GM19463 (cell line): ENCODE results near the gene SLX9.
"Not testable (repeated sequence)": the region's sequence is repeated elsewhere in the genome, so short reads cannot be mapped to it uniquely, and the experiment has no call there.

Experiments
- ATAC-seq: cut with Tn5 transposase; IDR thresholded peaks from one replicate; pipeline ENCODE4 v1.9.1; 2021; ENCODE audit warnings: mild to moderate bottlenecking, moderate library complexity; ENCODE audit not compliant: unreplicated experiment

The SLX9 gene

DNA sequence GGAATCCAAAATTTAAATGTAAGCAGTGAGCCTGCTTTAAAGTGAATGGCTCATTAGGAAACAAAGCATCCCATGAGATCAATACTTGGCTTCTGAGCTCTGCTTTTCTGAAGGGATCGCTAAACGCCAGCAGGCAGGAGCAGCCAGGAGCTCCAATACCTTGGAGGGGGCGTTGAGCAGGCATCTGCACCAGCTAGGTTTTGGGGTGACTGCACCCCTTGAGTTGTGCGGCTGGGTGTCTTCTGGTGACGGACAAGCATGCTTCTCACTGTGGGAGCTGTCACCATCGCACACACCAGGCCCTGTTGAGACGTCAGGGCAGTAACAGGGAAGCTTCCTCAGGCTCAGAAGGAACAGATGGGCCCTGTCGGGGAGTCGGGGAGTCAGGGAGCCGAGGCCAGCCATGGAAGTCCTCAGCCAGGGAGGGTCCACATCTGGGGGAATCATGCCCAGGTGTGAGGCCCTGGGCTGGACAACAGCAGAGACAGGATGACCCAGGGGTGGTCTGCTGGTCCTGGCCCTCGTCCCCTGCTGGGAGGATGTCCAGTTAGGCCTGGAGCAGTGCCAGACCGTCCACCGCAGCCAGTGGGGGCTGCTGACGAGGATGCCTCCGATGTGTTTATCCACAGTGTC lies 76.7 kb downstream of the SLX9 start:
- no peak for ATAC-seq

DNA sequence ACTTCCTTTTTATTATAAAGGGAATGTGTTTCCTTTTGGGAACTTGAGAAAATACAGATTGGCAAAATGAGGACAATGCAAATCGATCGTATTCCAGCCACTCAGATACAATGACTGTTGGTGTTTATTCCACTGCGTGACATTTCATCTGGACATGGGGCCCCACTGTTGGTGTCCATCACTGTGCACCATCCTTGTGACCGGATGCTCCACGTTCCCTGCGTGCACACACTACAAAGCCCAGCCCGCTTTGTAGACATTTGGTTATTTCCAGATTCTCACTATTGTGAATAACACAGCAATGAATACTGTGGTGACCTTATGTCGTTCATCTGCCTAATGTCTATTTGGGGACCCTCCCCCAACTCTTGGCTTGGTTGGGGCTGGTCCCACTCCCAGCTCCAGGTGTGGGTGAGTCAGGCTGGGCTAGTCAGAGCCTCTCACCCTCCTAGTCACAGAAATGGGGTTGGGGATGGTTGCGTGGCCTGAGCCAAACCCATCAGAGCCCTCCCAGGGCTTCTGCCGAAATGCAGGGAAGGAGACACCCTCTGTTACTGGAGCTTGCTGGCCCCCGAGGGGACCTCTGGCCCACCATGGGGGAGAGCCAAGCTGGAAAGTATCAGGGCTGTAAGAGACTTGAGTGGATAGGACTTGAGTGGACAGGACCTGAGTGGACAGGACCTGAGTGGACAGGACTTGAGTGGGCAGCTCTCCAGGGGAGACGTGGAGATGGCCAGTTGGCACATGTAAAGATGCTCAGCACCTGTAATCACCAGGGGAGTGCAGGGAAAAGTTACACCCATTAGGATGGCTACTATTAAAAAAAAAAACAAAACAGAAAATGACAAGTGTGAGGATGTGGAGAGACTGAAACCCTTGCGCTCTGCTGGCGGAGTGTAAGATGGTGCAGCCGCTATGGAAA lies 77.5 kb downstream of the SLX9 start:
- ATAC-seq = no peak

DNA sequence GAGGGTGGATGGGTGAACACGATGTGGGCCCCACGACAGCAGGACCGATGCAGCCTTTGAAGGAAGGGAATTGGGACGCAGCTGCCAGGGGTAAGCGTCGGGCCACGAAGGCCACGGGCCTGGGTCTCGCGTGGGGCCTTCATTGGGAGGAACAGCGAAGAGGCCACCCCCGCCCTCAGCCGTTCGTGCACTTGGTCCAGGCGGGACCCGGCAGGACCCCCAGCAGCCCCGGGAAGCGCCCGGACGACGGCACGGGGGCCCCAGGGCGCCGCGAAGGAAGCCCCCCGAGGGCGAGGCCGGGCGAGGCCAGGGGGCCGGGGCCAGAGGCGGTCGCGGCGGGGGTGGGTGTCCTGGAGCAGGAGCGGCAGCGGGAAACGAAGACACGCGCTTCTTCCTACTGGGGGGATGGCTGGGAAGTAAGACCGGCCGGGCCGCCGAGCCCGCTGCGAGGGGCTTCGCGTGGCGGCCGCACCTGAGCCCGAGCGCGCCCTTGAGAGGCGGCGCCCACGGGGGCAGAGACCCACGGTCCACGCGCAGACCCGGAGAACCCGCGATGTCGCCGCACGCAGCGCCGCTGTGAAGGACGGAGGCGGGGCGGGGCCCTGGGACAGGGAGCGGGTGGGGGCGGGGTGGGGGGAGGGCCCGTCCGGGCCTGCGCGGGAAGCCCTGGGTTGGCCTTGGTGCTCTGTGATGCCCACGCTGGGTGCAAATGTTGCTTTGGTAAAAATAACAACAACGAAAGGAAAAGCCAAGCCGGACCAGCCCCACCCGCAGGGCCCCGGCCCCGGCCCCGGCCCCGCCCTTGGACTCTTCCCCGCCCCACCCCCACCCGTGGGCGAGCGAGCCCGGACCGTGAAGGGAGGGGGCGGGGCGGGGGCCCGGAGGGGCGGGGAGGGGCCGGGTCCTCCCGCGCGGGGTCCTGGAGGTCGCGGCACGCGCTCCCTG lies 78.6 kb downstream of the SLX9 start:
- no peak for ATAC-seq

DNA sequence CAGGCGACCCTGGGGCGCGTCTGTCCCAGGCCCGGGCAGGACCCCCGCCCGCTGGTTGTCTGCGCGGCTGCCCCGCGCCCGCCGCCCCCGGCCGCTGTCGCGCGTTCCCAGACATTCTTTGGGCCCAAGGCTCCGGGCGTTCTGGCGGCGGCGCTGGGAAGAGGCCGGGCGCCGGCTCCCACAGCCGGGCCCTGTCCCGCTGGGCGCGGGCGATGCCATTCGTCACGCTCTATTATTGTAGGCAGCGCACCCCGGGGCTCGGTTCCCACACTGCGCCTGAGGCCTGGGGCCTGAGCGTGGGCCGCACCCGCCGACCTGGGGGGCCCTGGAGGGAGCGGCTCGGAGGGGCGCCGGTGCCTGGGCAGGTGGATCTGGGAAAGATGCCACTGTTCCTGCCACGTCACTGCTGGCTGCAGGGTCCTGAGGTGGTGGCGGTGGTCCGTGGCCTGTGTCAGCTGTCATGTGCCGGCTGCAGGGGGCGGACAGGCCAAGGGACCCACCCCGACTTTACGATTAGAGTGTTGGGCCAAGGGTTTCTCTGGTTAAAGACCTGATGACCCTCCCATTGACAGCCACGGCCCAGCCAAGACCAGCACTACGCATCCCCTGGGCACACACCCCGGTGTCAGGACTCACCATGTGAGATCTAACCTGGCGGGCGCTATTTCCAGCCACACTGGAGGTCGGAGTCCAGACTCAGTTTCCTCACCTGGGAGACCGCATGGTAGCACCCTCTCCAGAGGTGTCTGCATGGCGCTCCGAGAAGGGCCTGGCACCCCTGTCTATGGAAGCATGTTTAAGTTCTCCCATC lies 79.5 kb downstream of the SLX9 start:
- ATAC-seq = no peak

DNA sequence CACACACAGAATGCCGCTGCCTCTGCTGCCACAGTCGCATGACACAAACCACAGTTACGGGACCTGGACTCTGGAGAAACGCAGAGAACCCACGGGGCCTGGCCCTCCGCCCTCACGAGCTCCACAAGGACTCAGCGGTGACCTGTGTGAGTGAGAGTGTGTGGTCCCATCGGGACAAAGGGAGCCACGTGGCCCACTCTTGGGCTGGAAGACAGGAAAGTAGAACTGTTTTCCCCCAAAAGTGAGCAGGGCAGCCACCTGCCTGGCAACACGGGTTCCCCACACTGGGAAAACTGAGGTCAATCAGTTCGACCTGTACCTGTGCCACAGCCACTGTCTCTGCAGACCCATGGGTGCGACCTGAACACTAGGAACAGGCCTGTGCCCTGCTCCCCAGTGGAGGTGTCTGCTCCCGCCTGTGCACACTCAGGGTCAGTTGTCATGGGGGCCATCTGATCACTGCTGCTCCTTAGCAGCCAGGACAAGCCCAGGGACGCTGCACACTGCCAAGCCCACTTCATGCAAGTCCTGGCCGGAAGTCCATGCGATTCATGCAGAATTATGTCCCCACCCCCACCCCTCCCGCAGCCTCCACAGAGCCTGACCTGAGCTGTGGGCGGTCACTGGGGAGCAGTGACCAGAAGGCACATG lies 80.2 kb downstream of the SLX9 start:
- ATAC-seq = no peak

DNA sequence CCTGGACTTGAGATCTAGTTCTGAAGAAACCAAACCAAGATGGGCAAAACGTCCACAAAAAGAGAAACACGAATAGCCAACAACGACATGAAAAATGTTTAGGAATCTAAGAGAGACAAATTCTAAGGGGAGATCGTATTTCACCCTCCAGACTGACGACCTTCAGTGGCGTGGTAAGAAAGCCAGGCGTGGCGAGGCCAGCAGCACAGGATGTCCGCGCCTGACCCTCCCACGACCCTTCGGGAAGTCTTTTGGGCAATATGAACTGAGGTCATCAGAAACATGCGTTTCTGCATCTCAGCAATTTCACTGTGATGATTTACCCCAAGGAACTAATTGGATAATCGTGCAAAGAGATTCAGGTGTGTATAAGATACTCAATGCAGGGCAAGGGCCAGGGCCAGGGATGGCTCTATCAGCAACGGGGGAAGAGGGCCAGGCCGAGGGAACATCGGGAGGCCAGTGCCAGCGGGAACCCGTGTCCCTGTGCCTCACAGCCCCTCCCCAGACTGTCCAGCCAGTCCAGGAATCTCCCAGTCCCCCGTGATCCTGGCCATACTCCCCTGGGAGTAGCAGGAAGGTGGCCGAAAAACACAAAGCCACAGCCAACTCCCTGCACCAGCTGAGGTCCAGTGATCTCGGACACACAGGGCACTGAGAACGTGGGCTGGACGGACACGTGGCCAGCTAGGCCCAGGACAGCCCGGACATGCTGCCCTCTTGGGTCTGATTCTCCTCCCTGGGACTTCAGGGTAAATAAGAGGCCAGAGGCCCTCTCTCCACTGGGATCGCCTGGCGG lies 81.0 kb downstream of the SLX9 start:
- ATAC-seq = no peak

DNA sequence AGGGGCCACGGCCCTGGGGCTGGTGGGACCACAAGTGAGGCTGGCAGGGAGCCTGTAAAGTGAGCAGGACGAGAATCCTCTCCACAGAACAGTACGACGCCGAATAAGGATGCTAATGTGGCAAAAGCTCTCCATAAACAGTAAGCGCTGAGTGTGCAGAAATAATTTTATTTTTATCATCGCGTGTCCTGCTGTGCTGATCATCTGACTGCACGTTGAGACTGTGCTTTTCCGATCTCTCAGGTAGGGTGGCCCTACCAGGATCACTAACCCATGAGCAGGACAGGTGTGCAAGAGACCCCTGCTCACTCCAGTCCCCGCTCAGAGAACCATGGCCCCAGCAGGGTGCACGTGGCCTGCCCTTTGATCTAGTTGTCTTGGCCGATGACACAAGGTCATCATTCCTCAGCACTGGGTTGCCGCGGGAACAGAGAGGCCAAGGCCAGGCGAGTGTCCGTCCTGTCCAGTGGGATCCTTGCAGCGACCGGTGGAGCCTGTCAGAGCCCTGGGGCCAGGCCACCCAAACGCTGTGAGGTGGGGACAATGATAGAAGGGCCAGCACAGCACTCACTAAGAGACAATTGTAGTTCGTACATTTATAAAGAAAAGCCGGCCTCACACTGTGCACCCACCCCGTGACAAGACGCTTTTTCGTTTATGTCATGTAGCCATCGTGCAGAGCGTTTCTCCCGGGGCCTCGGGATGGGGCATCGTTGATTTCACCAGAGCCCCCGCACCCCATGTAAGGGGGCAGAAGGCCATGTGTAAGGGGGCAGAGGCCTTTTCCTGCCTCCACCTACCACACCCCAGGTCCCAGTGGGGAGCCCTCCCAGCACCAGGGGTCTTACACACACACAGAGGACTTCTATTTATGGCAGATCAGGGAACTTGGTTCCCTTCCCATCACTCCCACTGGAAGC lies 81.9 kb downstream of the SLX9 start:
- no peak for ATAC-seq

DNA sequence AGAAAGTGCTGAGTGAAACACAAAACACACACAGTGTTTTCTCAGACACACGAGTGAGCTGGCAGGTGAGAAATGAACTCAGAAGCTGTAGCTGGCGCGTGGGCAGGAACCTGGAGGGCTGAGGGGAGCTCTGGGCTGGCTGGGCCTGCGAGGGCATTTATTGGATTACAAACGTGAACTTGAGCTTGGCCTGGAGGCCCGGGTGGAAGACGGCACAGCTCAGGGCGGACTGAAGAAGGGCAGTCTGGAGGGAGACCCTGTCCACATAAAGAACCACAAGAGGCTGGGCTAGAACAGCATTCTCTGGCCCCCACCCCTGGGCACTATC lies 82.5 kb downstream of the SLX9 start:
- no peak for ATAC-seq

DNA sequence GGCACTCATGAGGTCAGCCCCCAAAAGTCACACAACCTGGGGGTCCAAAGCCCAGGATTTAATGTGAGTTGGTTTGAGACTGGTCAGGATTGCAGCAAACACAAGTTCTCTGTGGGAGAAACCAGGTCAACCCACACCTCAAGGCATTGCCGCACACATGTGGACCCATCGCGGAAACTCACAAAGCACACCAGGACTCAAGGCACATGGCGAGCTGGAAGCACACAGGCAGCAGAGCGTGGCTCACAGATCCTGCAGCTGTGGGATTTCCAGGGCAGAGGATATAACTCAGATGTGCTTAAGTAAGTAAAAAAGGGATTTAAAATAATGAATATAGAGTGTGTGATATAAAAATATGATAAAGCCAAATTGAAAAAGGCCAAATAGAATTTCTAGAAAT lies 82.9 kb downstream of the SLX9 start:
- no peak for ATAC-seq

DNA sequence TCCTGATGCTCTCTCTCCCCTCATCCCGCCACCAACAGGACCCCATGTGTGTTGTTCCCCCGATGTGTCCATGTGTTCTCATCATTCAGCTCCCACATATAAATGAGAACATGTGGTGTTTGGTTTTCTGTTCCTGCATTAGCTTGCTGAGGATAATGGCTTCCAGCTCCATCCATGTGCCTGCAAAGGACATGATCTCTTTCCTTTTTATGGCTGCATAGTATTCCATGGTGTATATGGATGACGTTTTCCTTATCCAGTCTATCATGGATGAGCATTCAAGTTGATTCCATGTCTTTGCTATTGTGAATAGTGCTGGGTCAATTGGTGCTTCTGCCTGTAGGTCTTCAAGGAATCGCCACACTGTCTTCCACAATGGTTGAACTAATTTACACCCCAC lies 84.7 kb downstream of the SLX9 start:
- ATAC-seq = not testable (repeated sequence)

DNA sequence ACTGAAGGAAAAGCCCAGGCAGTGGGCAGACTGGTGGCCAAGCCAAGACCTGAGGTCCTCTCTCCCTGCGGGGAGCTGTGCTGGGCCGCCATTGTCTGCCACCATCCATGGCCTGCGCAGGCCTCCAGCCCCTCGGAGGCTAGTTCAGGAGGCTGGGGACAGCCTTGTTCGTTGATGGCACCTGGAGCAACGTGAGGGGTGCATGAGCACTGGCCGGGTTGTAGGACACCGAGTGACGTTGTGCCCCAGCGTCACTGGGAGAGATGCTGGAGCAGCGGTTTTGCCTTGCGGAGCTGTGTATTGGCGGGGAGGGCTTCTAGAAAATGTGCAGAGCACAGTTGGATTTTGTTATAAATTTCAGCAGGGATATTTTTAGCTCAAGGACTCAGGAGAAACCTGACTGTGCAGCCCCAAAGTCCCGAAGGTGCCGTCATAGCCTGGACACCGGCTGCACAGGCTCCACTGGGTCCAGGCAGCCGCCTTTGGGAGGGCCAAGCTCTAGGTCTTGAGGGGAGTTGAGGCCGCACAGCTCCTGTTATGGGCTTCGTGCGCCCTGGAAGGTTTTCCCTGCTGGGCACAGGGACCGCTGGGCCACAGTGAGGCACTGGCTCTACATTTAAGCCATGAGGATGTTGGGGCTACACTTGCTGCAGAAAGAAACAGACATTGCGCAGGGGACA lies 86.4 kb downstream of the SLX9 start:
- ATAC-seq = no peak
